8988T (cell line): Measurements from ENCODE around the gene RNU7-1.

Experiments
- DNase-seq: peaks from one replicate; pipeline ENCODE4 v3.0.0; 2011

Gene RNU7-1

DNA sequence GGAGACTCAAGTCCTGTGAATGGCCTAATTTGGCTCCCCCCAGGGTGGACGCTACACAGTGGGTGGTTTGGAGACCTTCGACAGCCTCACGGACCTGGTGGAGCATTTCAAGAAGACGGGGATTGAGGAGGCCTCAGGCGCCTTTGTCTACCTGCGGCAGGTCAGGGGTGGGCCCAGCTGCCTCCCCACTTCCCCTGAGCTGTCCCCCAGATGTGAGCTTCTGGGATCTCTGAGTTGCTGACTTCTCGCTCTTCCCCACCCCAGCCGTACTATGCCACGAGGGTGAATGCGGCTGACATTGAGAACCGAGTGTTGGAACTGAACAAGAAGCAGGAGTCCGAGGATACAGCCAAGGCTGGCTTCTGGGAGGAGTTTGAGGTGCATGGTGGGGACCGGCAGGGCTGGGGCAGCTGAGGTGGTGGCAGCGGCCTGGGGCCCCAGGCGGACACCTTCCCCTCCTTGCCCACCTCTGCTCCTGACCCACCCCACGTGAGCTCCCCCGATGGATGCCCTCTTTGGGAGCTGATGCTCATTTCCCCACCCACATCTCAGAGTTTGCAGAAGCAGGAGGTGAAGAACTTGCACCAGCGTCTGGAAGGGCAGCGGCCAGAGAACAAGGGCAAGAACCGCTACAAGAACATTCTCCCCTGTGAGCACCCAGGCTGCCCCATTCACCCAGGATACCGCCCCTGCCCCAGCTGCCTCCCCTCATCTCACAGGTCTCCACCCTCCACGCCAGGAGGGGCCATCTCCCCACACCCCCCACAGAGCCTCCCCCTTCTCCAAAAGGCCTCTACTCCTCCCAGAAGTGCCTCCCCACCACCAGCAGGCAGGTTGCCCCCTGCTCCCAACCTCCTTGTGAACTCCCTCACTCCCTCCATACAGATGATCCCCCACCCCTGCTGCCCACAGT lies 11.7 kb downstream of the RNU7-1 start:
- DNase-seq, result no peak

DNA sequence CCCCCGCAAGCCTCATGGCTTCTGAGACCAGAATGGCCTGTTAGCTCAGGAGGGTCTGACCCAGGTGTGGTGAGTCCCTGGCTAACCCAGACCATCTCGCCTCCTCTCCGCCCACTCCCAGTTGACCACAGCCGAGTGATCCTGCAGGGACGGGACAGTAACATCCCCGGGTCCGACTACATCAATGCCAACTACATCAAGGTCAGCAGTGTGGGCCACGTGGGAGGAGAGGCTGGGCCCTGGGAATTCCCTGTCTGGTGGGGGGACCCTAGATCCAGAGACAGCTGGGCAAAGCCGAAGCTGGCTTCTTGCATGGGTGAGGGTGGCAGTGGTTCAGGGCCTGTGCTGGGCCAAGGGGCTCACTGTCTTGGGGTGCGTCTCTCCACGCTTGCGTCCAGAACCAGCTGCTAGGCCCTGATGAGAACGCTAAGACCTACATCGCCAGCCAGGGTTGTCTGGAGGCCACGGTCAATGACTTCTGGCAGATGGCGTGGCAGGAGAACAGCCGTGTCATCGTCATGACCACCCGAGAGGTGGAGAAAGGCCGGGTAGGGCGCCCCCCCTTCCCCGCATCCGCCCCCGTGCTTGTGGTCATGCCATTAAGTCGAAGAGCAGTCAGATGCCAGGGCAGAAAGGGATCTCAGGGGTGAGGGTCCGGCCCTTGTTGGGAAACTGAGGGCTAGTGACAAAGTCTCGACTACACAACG lies 12.6 kb downstream of the RNU7-1 start:
- DNase-seq, result no peak

DNA sequence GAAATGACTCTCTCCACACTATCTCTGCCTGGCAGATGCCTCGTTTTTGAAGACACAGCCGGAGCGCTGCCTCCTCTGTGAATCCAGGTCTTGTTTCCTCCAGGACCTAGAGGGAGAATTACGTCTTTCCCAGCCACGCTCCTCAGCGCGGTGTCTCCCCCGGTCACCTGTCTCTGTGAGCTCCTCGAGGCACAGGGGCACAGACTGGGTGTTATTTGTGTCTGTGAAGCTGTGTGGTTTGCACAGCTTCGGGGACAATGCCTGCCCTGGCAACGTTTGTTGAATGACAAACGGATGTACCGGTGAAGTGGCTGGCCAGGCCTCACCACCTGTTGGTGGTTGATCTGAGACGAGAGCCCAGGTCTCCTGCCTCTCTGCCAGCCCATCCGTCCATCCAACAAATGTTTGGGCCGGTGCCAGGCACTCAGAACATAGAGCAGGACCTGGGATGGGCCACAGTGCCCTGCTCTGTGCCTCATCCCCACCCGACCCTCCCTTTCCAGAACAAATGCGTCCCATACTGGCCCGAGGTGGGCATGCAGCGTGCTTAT lies 13.6 kb downstream of the RNU7-1 start:
- DNase-seq, result no peak

DNA sequence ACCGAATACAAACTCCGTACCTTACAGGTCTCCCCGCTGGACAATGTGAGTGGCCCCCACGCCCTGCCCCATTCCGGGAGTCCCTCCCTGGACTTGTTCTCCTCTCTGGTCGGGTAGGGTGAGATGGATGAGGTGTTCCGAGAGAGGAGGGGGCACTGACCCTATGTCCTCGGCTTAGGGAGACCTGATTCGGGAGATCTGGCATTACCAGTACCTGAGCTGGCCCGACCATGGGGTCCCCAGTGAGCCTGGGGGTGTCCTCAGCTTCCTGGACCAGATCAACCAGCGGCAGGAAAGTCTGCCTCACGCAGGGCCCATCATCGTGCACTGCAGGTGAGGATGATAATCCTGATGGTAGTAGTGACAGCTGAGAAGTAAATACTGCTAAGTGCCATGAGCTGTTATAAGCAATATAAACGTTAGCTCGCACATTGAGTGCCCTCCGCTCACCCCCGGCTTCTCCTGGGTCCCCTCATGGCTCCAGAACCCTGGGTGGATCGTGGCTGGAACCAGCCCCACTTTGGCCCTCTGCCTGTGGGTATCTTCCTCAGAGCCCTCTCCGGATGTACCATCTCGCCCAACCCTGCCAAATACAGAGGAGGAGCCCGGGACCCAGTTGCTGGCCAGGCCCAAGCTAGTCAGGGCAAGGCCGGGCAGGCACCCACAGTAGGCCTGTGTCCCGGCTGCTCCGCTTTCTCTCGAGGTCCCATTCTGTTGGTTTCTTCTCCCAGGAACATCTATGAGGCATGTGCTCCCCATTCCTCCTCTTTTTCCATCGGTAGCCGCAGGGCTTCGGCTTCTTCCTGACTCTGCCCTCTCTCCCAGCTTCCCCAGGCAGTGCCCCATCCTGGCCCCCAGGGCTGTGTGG lies 14.4 kb downstream of the RNU7-1 start:
- DNase-seq, result no peak

DNA sequence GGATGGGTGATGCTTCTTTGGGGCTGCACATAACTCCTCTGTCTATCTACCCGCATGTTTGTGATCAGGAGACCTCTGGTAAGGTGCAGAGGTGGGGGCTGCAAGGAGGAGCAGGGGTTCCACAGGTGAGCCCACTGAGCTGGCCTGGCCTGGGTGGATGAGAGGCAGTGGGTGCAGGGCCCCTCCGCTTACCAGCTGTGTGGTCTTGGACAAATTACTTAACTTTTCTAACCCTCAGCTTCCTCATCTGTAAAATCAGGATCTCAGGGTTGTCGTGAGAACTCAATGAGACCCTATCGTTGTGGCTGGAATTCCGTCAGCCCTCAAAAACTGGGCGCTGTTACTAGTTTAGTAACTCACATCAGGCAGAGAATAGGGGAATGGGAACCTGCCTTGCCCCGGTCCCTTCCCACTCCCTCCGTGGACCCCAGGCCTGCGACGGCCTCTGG lies 15.0 kb downstream of the RNU7-1 start:
- DNase-seq, result no peak

DNA sequence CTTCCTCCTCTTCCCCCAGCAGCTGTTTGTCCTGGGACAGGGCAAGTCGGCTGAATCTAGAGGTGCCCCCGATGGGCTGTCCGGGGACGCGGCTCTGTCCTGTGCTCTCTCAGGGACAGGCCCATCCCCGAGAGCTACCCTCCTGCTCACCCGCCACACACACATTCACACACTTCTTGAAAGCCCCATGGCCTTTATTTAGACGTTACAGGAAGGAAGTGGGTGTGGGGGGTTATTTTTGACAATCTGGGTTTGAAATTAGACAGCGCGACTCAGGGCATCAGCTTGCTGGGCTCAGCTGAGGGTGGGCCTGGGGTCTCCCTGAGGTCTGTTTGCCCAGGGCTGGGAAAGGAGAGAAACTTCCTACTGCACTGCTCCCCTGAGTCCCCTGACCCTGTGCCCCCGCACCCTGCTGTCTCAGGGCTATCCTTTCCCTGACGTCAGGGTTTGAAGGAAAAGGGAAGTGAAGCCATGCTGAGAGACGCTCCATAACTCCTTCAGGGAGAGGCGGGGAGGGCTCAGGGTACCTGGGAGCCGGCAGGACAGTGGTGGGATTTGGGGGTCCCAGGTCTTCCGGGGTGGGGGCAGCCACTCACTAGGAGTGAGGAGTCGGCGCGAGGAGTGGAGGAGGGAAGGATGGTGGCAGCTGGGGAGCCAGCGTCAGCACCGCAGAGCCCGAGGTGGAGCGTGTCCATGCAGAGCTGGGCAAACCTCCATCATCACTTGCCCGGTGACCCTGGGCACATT lies 15.6 kb downstream of the RNU7-1 start:
- no peak for DNase-seq

DNA sequence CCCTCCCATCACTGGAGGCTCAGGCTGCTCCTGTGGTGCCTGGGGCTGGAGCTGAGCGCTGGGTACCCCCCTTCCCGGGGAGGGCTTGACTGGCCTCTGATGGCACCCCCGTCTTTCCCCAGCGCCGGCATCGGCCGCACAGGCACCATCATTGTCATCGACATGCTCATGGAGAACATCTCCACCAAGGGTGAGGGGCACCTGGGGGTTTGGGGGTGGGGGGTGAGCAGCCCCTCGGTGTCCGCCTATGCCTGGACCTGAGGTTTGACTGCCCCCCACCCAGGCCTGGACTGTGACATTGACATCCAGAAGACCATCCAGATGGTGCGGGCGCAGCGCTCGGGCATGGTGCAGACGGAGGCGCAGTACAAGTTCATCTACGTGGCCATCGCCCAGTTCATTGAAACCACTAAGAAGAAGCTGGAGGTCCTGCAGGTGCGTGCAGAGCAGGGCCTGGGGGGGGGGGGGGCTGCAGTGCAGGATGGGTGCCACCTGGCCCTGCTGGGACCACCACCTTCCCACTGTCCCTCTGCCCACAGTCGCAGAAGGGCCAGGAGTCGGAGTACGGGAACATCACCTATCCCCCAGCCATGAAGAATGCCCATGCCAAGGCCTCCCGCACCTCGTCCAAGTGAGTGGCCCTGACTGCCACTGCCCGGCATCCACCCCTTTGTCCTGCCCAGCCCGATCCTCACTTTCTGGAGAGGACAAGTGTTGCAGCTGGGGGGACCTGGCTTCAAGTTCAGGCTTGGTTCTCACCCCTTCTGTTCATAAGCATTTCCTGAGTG lies 16.4 kb downstream of the RNU7-1 start:
- DNase-seq, result no peak

DNA sequence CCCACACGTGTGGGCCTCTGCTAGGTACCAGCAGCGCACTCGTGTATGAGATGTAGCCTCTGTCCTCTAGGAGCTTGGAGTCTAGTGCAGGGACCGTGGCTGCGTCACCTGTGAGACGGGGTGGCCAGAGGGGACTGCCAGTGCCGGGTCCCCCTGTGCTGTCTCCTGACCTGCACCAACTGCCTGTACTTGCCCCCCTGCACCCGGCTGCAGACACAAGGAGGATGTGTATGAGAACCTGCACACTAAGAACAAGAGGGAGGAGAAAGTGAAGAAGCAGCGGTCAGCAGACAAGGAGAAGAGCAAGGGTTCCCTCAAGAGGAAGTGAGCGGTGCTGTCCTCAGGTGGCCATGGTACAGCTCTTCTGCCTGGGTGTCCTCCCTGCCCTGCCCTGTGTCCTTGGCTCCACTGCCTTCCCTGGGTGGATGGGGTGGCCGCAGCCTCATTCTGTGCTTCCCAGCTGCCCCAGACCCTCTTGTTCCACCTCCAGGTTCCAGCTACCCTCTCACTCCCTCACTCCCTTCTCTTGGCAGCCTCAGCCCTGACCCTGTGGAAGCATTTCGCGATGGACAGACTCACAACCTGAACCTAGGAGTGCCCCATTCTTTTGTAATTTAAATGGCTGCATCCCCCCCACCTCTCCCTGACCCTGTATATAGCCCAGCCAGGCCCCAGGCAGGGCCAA lies 17.1 kb downstream of the RNU7-1 start:
- no peak for DNase-seq

DNA sequence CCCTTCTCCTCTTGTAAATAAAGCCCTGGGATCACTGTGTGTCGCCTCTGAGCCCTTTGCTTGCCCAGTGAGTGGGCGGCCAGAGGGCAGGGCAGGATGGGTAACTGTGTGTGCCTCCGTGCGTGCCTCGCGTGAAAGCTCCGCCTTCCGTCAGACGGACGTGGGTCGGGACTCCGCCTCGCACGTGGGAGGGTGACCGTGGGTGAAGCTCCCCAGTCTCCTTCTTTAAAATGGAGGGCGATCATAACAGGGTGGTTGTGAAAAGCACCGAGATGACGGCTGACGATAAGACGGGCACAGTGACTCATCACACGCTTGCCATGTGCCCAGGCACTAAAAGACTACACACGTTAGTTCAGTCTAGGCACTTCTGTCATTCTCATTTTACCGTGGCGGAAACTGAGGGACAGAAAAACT lies 17.7 kb downstream of the RNU7-1 start:
- no peak for DNase-seq

DNA sequence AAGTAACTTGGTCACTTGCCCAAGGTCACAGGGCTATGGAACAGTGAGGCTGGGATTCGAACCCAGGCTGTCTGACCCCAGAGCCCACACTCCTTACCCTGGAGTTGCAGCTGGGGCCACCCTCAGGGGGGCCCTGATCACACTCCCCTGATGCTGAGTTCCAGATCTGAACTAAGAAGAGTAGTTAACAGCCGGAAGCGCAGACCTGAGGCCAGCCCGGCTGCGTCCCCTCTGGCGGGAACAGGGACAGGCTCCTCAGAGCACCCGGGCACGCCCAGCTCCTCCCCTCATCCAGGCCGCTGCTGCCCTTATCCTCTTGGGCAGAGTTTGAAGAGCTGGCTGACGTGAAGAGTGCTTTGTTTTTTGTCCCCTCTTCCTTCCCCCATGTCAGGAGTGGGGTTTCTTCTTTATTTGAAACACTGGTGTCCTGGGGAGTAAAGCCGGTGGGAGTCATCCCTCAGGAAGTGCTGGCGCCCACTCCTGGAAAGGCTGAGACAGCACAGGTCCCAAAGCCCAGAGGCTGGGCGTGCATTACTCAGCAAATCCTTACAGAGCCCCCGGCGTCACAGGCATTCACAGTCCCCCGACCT lies 18.2 kb downstream of the RNU7-1 start:
- peak; percentile 73 for DNase-seq

DNA sequence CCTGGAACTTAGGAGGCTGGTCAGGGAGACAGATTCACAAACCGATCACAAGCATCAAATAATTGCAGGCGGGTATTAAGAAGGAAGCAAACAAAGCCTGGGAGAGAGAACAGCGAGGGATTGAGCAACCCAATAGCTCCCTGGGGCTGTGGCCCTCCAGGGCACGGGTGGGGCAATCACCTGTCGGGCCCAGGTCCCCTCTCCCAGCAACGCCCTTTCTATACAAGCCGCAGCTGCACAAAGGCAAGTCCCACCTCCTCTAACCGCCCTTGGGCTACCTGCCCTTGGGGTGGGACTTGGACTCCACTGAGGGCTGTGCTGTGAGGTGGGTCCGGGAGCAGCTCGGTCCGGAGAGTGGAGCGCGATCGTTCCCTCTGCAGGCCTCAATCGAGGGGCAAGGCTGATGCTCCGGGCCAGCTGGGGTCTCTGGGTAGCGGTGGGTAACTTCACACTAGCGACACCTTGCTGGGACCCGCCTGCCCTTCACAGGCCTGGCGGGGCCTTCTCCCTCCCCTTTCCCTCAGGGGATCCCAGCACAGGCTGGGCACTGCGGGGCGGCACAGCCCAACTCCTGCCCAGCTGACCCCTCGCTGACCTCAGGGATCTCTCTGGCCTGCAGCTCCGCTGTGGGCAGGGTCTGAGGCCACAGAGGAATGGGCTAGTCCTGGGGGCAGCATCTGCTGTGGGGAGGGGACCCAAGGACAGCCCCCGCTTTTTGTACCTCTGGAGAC lies 18.8 kb downstream of the RNU7-1 start:
- no peak for DNase-seq

DNA sequence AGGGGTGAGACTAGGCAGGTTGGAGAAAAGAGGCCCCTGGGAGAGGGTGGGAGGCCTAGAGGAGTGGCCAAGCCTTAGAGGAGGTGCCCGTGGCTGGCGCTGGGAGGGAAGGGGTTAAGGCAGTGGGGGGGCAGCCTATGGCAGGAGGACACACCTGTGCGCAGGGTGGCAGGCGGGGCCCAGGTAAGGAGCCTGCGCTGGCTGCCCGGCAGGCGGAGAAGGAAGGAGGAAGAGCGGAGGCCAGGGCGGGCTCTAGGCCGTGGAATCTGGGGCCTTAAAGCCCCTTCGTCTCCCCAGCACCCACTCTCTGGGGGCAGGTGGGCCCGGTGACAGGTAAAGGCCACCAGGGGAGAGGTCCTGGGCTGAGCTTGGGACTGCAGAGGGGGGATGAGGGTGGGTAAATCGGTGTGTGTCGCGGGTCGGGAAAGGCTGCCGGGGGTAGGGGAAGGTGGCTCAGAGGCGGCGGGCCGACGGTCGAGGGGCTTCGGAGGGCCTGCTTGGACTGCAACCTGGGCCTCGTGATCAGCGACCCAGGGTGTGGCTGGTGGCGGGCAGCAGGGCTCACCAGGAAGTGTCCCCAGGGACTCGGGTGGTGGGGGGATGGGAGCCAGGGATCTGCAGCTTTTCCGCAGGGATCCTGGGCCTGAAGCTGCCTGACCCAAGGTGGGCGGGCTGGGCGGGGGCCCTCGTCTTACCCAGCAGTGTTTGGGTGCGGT lies 19.6 kb downstream of the RNU7-1 start:
- no peak for DNase-seq

DNA sequence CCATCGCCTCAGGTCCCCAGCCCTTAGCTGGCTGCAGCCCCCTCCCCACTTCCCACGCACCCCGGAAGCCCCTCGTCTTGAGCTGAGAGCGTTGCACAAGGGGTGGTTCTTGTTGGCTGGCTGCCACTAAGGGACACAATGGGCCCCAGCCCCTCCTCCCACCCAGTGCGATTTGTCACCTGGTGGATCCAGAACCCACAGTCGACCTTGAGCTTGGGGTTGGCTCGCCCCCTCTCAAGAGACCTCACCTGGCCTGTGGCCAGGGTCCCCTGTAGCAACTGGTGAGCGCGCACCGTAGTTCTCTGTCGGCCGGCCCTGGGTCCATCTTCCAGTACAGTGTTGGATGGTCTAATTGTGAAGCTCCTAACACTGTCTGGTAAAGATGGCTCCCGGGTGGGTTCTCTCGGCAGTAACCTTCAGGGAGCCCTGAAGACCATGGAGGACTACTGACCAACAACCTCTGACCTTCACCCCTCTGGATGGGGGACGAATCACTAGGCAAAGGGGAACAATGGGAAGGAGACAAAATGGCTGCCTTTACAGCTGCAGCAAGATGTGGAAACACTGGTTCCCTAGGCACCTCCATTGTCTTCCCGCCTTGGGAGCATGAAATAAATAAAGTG lies 20.3 kb downstream of the RNU7-1 start:
- no peak for DNase-seq

DNA sequence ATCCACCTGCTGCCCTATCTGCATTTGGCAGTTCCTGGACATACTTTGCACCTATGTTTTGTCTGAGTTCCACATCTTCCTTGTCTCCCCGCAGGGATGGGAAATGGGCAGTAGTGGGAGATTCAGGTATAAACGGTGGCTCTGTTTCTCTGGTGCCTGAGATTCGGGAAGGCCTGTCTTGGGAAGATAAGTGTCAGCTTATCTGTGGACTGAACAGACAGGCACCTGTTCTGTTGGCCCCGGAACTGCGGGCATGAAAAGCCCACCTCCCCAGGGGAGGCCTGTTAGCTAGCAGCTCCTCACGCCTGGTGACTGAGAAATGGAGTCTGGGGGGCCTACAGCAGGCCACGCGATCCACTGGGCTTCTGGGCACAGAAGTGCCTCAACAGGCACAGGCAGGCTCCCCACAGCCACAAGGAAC lies 21.0 kb downstream of the RNU7-1 start:
- no peak for DNase-seq

DNA sequence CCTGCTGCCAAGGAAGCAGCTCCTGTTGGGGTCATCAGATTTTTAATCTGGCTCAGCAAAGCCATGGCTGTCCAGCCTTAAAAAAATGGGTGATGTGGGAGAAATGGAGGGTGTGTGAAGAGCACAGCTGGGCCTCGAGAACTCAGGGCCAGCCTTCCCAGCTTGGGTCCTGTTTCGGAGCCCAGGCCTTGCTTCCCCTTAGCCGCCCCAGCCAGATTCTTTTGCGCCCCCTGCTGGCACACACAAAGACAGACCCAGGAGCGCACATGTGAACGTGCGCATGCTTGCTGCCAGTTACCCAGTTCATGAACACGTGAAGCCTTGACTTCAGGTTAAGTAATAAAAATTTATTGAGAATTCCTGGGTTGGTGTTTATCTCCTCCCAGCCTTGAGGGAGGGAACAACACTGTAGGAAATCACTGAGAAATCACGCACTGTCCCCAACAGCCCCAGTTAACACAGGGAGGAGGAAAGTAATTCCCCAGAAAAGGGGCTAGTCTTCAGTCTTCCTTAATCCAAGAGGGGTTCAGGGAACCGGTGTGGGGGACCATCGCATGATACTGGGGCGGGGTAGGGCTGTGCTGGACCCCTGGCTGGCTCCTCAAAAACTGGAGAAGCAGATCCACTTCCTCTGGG lies 21.5 kb downstream of the RNU7-1 start:
- peak; percentile 82 for DNase-seq

DNA sequence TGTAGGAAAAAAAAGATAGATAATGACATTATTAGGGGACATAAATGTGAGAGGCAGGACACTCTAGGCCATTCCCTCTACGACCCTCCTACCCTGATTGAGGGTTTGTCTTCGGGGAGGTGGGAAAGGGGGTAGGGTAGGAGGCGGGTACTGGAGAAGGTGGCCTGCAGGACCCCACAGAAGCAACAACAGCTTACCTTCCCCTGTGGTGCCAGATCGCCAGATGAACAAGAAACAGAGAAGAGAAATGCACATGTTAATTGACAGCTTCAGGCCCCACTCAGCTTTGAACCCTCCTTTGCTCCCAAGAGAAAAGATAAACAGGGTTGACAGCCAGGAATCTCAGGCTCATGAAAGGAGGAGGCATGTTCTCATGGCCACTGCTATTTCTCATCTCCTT lies 22.1 kb downstream of the RNU7-1 start:
- no peak for DNase-seq

DNA sequence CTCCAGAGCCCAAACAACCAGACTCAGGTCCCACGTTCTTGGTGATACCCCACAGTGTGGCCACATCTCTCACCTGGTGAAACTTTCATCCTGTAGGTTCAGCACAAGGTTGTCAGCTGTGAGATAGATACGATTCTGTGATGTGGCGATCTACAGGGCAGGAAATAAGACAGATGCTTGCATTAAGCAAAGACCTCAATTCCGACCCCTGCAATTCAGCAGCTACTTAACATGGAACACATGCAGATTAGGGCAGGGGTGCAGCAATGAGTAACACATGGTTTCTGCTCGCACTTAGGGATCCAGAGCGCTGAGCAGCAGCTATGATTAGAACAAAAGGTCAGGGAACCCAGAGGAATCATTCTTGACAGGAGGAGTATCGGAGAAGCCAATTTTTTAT lies 22.7 kb downstream of the RNU7-1 start:
- no peak for DNase-seq

DNA sequence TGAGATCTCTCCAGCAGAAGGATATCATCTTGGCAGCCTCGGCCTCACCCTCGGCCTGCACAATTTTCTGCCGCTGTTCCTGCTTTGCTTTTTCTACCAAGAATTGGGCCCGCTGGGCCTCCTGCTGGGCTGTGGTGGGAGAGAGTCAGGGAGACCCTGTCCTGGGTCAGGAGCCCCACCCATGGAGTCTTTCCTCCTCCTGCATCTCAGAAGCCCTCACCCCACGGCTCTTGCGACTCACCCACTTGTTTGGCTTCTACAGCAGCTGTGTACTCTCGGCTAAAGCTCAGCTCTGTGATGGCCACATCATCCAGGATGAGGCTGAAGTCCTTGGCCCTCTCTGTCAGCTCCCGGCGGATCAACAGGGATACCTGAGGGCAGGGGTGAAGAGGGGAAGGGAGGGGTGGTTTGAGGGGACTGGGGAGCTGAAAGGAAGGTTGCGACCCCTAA lies 24.1 kb downstream of the RNU7-1 start:
- DNase-seq, result no peak
